Measurements from ENCODE around the gene TUBGCP4.
A peak's percentile ranks its signal among the peaks of the same experiment; 100 is the strongest.

The TUBGCP4 gene

GRCh38 chr15:43406189-43406588 lies 35.3 kb downstream of the TUBGCP4 start:
- no peak for DNase-seq

GRCh38 chr15:43406808-43407207 lies 35.9 kb downstream of the TUBGCP4 start:
- DNase-seq: no peak

GRCh38 chr15:43408789-43409188 lies 37.9 kb downstream of the TUBGCP4 start:
- DNase-seq: no peak

GRCh38 chr15:43410572-43411214 lies 39.8 kb downstream of the TUBGCP4 start:
- DNase-seq: no peak

GRCh38 chr15:43412096-43412495 lies 41.2 kb downstream of the TUBGCP4 start:
- DNase-seq: no peak

GRCh38 chr15:43414196-43414595 lies 43.3 kb downstream of the TUBGCP4 start:
- DNase-seq: no peak

- DNase-seq: no peak
Measured at GRCh38 chr15:43420435-43420834, 49.5 kb downstream of the TUBGCP4 start.

- DNase-seq: no peak
Measured at GRCh38 chr15:43420876-43421275, 50.0 kb downstream of the TUBGCP4 start.

- DNase-seq: no peak
Measured at GRCh38 chr15:43423793-43424192, 52.9 kb downstream of the TUBGCP4 start.

- DNase-seq: no peak
Measured at GRCh38 chr15:43429687-43430086, 58.8 kb downstream of the TUBGCP4 start.

GRCh38 chr15:43433165-43433564 lies 62.3 kb downstream of the TUBGCP4 start:
- DNase-seq: no peak

GRCh38 chr15:43433661-43434303 lies 62.9 kb downstream of the TUBGCP4 start:
- no peak for DNase-seq

- DNase-seq: no peak
Measured at GRCh38 chr15:43434446-43434845, 63.5 kb downstream of the TUBGCP4 start.

- no peak for DNase-seq
Measured at GRCh38 chr15:43436395-43436794, 65.5 kb downstream of the TUBGCP4 start.

GRCh38 chr15:43439268-43439667 lies 68.4 kb downstream of the TUBGCP4 start:
- DNase-seq: no peak

- peak; percentile 18 to 32 for DNase-seq
Measured at GRCh38 chr15:43440721-43441281, 69.9 kb downstream of the TUBGCP4 start.

GRCh38 chr15:43441316-43441715 lies 70.4 kb downstream of the TUBGCP4 start:
- no peak for DNase-seq

GRCh38 chr15:43446344-43446743 lies 75.4 kb downstream of the TUBGCP4 start:
- no peak for DNase-seq

- no peak for DNase-seq
Measured at GRCh38 chr15:43449981-43450380, 79.1 kb downstream of the TUBGCP4 start.

Measured in activated CD4-positive, alpha-beta T cell treated with anti-CD3 and anti-CD28 coated beads, Interleukin-2, amount 50 U/mL, for 48 hours (primary cell).